ENCODE data around the gene ME2. TPM values are rescaled to one million over a fixed set of nuclear protein-coding genes. Genes with fewer than 3 reads are reported as not detected.
"Not testable (repeated sequence)": the region's sequence is repeated elsewhere in the genome, so short reads cannot be mapped to it uniquely, and the experiment has no call there.

The ME2 gene
- total and polyA plus RNA-seq, 12 donors, result 21.7 to 104 (median 72.5) TPM

DNA sequence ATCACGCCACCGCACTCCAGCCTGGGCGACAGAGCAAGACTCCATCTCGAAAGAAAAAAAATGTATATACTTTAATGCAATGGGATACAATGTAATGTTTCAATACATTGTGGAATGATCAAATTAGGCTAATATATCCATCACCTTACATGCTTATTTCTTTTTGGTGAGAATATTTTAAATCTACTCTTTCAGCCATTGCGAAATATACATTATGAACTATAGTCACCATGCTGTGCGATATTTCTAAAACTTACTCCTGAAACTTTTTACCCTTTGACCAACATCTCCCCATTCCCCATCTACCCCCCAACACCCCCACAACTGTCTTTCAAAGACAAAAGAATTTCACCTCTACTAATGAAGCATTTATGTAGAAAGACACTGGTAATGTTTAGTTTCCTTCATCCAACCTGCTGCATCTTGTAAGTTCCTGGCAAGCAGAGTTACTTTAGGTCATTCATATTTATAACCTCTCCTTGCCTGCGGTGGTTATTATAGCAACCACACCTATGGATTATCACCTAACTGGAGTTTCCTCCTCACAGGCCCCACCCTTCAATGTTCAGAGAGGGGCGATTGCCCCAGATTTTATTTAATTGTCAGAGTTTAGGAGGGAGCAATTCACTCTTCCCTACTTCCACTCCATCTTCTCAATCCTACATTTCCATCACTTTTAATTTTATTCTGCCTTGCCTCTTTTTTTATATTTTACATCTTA lies 1.2 kb upstream of the ME2 start:
- peak overlapping the region in 9 of 10 donors; percentile 70 to 98 (median 87) for H3K4me3 ChIP-seq
- DNase-seq, result no peak
- 79 to 80% methylated on average over 8 of the region's 8 CpGs for WGBS, 2 donors
- peak overlapping the region in 9 of 10 donors; percentile 85 to 100 (median 95) for H3K27ac ChIP-seq
- no peak for ATAC-seq
- peaks cover 0 to 29% (median 17%) of the 10 kb centered on the region in 9 donors for H3K4me1 ChIP-seq
- TF ChIP-seq, protein P1, sequence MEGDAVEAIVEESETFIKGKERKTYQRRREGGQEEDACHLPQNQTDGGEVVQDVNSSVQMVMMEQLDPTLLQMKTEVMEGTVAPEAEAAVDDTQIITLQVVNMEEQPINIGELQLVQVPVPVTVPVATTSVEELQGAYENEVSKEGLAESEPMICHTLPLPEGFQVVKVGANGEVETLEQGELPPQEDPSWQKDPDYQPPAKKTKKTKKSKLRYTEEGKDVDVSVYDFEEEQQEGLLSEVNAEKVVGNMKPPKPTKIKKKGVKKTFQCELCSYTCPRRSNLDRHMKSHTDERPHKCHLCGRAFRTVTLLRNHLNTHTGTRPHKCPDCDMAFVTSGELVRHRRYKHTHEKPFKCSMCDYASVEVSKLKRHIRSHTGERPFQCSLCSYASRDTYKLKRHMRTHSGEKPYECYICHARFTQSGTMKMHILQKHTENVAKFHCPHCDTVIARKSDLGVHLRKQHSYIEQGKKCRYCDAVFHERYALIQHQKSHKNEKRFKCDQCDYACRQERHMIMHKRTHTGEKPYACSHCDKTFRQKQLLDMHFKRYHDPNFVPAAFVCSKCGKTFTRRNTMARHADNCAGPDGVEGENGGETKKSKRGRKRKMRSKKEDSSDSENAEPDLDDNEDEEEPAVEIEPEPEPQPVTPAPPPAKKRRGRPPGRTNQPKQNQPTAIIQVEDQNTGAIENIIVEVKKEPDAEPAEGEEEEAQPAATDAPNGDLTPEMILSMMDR (IDR thresholded peaks at IDR 0.05), result no peak
- H3K36me3 ChIP-seq, result no peaks in the 10 kb centered on the region
- no peaks in the 10 kb centered on the region for H3K27me3 ChIP-seq
- intact Hi-C loops (cut with DNase I), result loop anchor here in 3 of 10 donors (2.0 to 10.0 kb wide), 5 partner anchors 55 to 155 kb away; partner anchors contain the start of genes ELAC1 (in 1 of the 3), MRO (in 1 of the 3) and SMAD4 (in 1 of the 3)
- H3K9me3 ChIP-seq, result no peaks in the 10 kb centered on the region

DNA sequence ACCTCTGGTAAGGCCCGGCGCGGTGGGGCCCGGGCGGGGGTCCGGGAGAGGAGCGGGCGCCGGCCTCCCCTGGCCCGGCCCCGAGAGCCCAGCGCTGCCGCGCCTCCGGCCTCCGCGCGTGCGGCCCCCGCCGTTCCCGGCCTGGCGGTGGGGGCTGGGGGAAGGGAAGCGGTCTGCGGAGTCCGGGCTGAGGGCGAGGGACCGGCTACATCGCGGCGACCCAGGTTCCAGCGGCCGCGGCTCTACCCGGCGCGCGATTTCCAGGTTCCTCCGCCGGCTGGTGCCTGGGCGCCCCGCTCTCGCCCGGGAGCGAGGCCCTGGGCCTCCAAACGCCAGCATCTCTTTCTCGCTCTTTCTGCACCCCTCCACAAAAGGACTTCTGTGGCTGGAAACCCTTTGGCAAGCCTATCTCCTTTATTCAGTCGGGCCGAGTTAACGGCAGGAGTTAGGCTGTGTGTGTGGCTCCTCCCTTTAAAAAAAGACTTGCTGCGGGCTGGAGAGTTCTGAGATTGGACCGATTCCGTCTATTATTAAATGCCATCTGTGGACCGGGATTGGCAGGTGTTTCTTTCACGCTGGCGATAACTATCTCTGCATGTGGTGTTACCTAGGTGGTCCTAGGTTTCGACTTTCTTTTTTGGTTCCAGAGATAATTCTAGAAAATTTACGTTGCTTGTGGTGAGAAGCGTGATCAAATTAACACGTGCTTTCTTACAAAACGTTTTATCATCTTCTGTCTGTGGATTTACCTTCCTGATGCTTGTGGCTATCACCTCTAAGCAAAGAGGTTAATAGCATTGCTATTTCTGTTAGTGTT lies 592 bp downstream of the ME2 start:
- H3K36me3 ChIP-seq, result no peaks in the 10 kb centered on the region
- peak overlapping the region; percentile 83 to 100 (median 95) for H3K27ac ChIP-seq
- TF ChIP-seq, protein P1 (IDR thresholded peaks at IDR 0.05), result no peak
- intact Hi-C loops (cut with DNase I), result loop anchor here in 6 of 10 donors (2.0 to 10.0 kb wide), 9 partner anchors 38 to 165 kb away; partner anchors contain the start of genes ELAC1 (in 2 of the 6), SMAD4 (in 2 of the 6) and MRO (in 1 of the 6)
- H3K4me3 ChIP-seq, result peak overlapping the region; percentile 70 to 98 (median 87)
- no peaks in the 10 kb centered on the region for H3K9me3 ChIP-seq
- peak; percentile 11 to 59 (median 32) for ATAC-seq
- H3K4me1 ChIP-seq, result peaks cover 0 to 44% (median 17%) of the 10 kb centered on the region in 9 donors
- 0 to 1% methylated on average over 56 to 61 of the region's 61 CpGs for WGBS, 2 donors
- no peaks in the 10 kb centered on the region for H3K27me3 ChIP-seq
- DNase-seq, result peak in 1 of 2 donors; percentile 33

GRCh38 chr18:50880119-50880465 lies 1.2 kb downstream of the ME2 start:
- DNase-seq (no peak), ATAC-seq (no peak)
- Histone ChIP-seq H3K4me3 (peak overlapping the region in 9 of 10 donors; percentile 70 to 98 (median 87)), H3K36me3 (no peaks in the 10 kb centered on the region), H3K9me3 (no peaks in the 10 kb centered on the region), H3K27me3 (no peaks in the 10 kb centered on the region), H3K27ac (peak overlapping the region in 7 of 10 donors; percentile 85 to 100 (median 96)), H3K4me1 (peaks cover 0 to 44% (median 17%) of the 10 kb centered on the region in 9 donors)
- intact Hi-C loops (cut with DNase I), result loop anchor here in 4 of 10 donors (2.0 to 10.0 kb wide), 4 partner anchors 37 to 165 kb away; partner anchors contain the start of genes ELAC1 (in 1 of the 4) and SMAD4 (in 1 of the 4)
- WGBS, 2 donors, result 15 to 24% methylated on average over 6 of the region's 6 CpGs
- TF ChIP-seq, protein P1 (IDR thresholded peaks at IDR 0.05), result no peak

DNA sequence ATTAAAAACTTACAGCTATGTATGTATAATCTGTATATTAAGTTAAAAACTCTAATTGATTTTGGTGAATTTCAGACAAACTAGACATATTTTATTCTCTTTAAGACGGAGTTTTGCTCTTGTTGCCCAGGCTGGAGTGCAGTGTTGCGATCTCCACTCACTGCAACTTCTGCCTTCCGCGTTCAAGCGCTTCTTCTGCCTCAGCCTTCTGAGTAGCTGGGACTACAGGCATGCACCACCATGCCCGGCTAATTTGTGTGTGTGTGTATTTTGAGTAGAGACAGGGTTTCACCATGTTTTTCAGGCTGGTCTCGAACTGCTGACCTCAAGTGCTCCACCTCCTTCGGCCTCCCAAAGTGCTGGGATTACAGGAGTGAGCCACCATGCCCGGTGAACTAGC lies 2.0 kb downstream of the ME2 start:
- intact Hi-C loops (cut with DNase I), result loop anchor here in 4 of 10 donors (2.0 to 10.0 kb wide), 4 partner anchors 36 to 164 kb away; partner anchors contain the start of genes ELAC1 (in 1 of the 4) and SMAD4 (in 1 of the 4)
- not testable (repeated sequence) for H3K4me3 ChIP-seq, ATAC-seq, H3K27ac ChIP-seq, H3K36me3 ChIP-seq, H3K27me3 ChIP-seq, H3K9me3 ChIP-seq, DNase-seq
- 94 to 98% methylated on average over 9 of the region's 9 CpGs for WGBS, 2 donors
- peaks cover 0 to 44% (median 17%) of the 10 kb centered on the region in 9 donors for H3K4me1 ChIP-seq

All from heart right ventricle (tissue), 16 donors.